Suprapubic skin (tissue), 4 donors: ENCODE measurements around the gene SEPTIN14.
"Not testable (repeated sequence)": the region's sequence is repeated elsewhere in the genome, so short reads cannot be mapped to it uniquely, and the experiment has no call there.

Source experiments
- EP300 ChIP-seq: sonication (generic); formaldehyde crosslinking; IDR thresholded peaks from one replicate; pipeline ENCODE4 v1.6.1; 2017; ENCODE audit warnings: antibody characterized with exemption
- POLR2A ChIP-seq, 2 donors: fragments of 450-650 bp; IDR thresholded peaks; one replicate each; pipeline ENCODE4 v1.6.1; 2017; ENCODE audit warnings: antibody characterized with exemption in 2 of 2, mild to moderate bottlenecking in 2 of 2, moderate library complexity in 2 of 2
- POLR2AphosphoS5 ChIP-seq, 3 donors: sonication (generic); formaldehyde crosslinking; IDR thresholded peaks; one replicate each; pipeline ENCODE4 v1.6.1; 2017; ENCODE audit warnings: antibody characterized with exemption in 3 of 3
- TF ChIP-seq, protein P1 (sequence below), 2 donors: fragments of 200-600 bp in 1 of 2; fragments of 450-650 bp in 1 of 2; sonication (generic) in 1 of 2; IDR thresholded peaks; one replicate each; pipeline ENCODE4 v1.5.1; 2016 to 2019; ENCODE audit warnings: antibody characterized with exemption in 2 of 2, mild to moderate bottlenecking in 1 of 2, moderate library complexity in 1 of 2

DNA sequence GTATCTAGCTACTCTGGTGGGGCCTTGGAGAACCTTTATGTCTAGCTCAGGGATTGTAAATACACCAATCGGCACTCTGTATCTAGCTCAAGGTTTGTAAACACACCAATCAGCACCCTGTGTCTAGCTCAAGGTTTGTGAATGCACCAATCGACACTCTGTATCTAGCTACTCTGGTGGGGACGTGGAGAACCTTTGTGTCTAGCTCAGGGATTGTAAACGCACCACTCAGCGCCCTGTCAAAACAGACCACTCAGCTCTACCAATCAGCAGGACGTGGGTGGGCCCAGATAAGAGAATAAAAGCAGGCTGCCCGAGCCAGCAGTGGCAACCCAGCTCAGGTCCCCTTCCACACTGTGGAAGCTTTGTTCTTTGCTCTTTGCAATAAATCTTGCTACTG is 6.4 kb upstream of the SEPTIN14 start:
- TF ChIP-seq, protein P1, sequence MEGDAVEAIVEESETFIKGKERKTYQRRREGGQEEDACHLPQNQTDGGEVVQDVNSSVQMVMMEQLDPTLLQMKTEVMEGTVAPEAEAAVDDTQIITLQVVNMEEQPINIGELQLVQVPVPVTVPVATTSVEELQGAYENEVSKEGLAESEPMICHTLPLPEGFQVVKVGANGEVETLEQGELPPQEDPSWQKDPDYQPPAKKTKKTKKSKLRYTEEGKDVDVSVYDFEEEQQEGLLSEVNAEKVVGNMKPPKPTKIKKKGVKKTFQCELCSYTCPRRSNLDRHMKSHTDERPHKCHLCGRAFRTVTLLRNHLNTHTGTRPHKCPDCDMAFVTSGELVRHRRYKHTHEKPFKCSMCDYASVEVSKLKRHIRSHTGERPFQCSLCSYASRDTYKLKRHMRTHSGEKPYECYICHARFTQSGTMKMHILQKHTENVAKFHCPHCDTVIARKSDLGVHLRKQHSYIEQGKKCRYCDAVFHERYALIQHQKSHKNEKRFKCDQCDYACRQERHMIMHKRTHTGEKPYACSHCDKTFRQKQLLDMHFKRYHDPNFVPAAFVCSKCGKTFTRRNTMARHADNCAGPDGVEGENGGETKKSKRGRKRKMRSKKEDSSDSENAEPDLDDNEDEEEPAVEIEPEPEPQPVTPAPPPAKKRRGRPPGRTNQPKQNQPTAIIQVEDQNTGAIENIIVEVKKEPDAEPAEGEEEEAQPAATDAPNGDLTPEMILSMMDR (IDR thresholded peaks at IDR 0.05): not testable (repeated sequence)
- TF ChIP-seq POLR2A (IDR thresholded peaks at IDR 0.05); POLR2AphosphoS5 (IDR thresholded peaks at IDR 0.05); EP300: not testable (repeated sequence)
